ENCODE measurements around the gene HGF.
"Not testable (repeated sequence)": the region's sequence is repeated elsewhere in the genome, so short reads cannot be mapped to it uniquely, and the experiment has no call there.

HGF gene

GRCh38 chr7:81775560-81775959 lies 5.7 kb upstream of the HGF start:
- no peak for DNase-seq

- no peak for DNase-seq
Measured at GRCh38 chr7:81774551-81774950, 4.7 kb upstream of the HGF start.

GRCh38 chr7:81770728-81771223 lies 929 bp upstream of the HGF start:
- no peak for DNase-seq

- DNase-seq: no peak
Measured at GRCh38 chr7:81768951-81769778, 682 bp downstream of the HGF start.

GRCh38 chr7:81767926-81768325 lies 1.9 kb downstream of the HGF start:
- DNase-seq: no peak

GRCh38 chr7:81761821-81762220 lies 8.0 kb downstream of the HGF start:
- no peak for DNase-seq

GRCh38 chr7:81761031-81761430 lies 8.8 kb downstream of the HGF start:
- no peak for DNase-seq

GRCh38 chr7:81754918-81755696 lies 14.7 kb downstream of the HGF start:
- no peak for DNase-seq

- DNase-seq: no peak
Measured at GRCh38 chr7:81753392-81753791, 16.5 kb downstream of the HGF start.

- no peak for DNase-seq
Measured at GRCh38 chr7:81752318-81752714, 17.5 kb downstream of the HGF start.

- DNase-seq: no peak
Measured at GRCh38 chr7:81751619-81752317, 18.1 kb downstream of the HGF start.

GRCh38 chr7:81745637-81746036 lies 24.2 kb downstream of the HGF start:
- DNase-seq: no peak

- DNase-seq: no peak
Measured at GRCh38 chr7:81744389-81744788, 25.5 kb downstream of the HGF start.

GRCh38 chr7:81743665-81744064 lies 26.2 kb downstream of the HGF start:
- no peak for DNase-seq

GRCh38 chr7:81743201-81743600 lies 26.6 kb downstream of the HGF start:
- DNase-seq: no peak

- no peak for DNase-seq
Measured at GRCh38 chr7:81740403-81740802, 29.4 kb downstream of the HGF start.

GRCh38 chr7:81736091-81736490 lies 33.8 kb downstream of the HGF start:
- no peak for DNase-seq

- no peak for DNase-seq
Measured at GRCh38 chr7:81725812-81726127, 44.1 kb downstream of the HGF start.

- no peak for DNase-seq
Measured at GRCh38 chr7:81725003-81725811, 44.6 kb downstream of the HGF start.

GRCh38 chr7:81722250-81722649 lies 47.6 kb downstream of the HGF start:
- not testable (repeated sequence) for DNase-seq

GRCh38 chr7:81721437-81721836 lies 48.4 kb downstream of the HGF start:
- no peak for DNase-seq

- no peak for DNase-seq
Measured at GRCh38 chr7:81719865-81720264, 50.0 kb downstream of the HGF start.
